ENCODE measurements around the gene LETMD1. TPM values are rescaled to one million over a fixed set of nuclear protein-coding genes. Genes with fewer than 3 reads are reported as not detected.

The LETMD1 gene
- total RNA-seq, 1 experiment from 2014 or later: 47.1 TPM

- H2AFZ ChIP-seq (ENCODE audit: low read length): peak within 1 kb of the TSS; percentile 80
- no peaks in the 10 kb centered on the region for H3K9me2 ChIP-seq (replicated peaks; ENCODE audit: low read length)
- peak within 1 kb of the TSS; percentile 82 for H3K9ac ChIP-seq (ENCODE audit: low read length)
- ChIA-PET CTCF (interaction anchor here (0.8 kb wide), 1 partner anchor 261 kb away, joined by 4 read pairs; no protein-coding TSS in a partner anchor), POLR2A (ENCODE audit: unreplicated experiment) (interaction anchor here (0.6 to 0.7 kb wide), 3 partner anchors 20 to 1240 kb away, joined by 3 to 4 read pairs (median 3); partner anchors contain the start of gene ATF1)
- ATAC-seq: peak; percentile 80
- H3K36me3 ChIP-seq (ENCODE audit: low read depth, low read length): no peaks in the 10 kb centered on the region
- BruUV-seq (replicated peaks): no TSS peak
- no peaks in the 10 kb centered on the region for H3F3A ChIP-seq (ENCODE audit: low read length, unreplicated experiment)
- H3K4me3 ChIP-seq (ENCODE audit: low read length): peak within 1 kb of the TSS; percentile 83
- peak; percentile 94 for DNase-seq
- peak within 1 kb of the TSS; percentile 95 for H3K4me2 ChIP-seq (ENCODE audit: low read length)
- H3K9me3 ChIP-seq (ENCODE audit: low read length): no peaks in the 10 kb centered on the region
- intact Hi-C loops (cut with micrococcal nuclease): loop anchor here (2.0 kb wide), 1 partner anchor 261 kb away; the partner anchor contains the start of gene ATF1
- H3K4me1 ChIP-seq (ENCODE audit: insufficient read depth, low read length): peaks cover 34% of the 10 kb centered on the region
- no peaks in the 10 kb centered on the region for H3K27me3 ChIP-seq (ENCODE audit: low read length)
- no peak for TF ChIP-seq EZH2 (IDR thresholded peaks at IDR 0.05; ENCODE audit: low read length, unreplicated experiment)
- TF ChIP-seq, protein P1, sequence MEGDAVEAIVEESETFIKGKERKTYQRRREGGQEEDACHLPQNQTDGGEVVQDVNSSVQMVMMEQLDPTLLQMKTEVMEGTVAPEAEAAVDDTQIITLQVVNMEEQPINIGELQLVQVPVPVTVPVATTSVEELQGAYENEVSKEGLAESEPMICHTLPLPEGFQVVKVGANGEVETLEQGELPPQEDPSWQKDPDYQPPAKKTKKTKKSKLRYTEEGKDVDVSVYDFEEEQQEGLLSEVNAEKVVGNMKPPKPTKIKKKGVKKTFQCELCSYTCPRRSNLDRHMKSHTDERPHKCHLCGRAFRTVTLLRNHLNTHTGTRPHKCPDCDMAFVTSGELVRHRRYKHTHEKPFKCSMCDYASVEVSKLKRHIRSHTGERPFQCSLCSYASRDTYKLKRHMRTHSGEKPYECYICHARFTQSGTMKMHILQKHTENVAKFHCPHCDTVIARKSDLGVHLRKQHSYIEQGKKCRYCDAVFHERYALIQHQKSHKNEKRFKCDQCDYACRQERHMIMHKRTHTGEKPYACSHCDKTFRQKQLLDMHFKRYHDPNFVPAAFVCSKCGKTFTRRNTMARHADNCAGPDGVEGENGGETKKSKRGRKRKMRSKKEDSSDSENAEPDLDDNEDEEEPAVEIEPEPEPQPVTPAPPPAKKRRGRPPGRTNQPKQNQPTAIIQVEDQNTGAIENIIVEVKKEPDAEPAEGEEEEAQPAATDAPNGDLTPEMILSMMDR (conservative IDR thresholded peaks at IDR 0.05; ENCODE audit: low read depth, low read length): no peak
- TF ChIP-seq EZH2phosphoT487 (IDR thresholded peaks at IDR 0.05; ENCODE audit: borderline replicate concordance, low read length): no peak
- H3K27ac ChIP-seq (ENCODE audit: low read length): peak within 1 kb of the TSS; percentile 82
- peaks cover 48% of the 10 kb centered on the region for H3K79me2 ChIP-seq (ENCODE audit: low read length)
- no peaks in the 10 kb centered on the region for H4K20me1 ChIP-seq (ENCODE audit: low read length)
Measured at GRCh38 chr12:51025836-51026638, 22.1 kb upstream of the LETMD1 start, which contains the start of gene SLC11A2. Gene SLC11A2, minus strand, starts transcription at chr12:51026384. Its CDS starts 15,656 bp downstream, at chr12:51010728.

- CTCF ChIA-PET: interaction anchor here (1.0 to 1.7 kb wide), 5 partner anchors 32 to 262 kb away, joined by 4 to 9 read pairs (median 5); no protein-coding TSS in a partner anchor
- H3K9me3 ChIP-seq (ENCODE audit: low read length): no peaks in the 10 kb centered on the region
- H3K9ac ChIP-seq (ENCODE audit: low read length): no peak overlapping the region
- H3K4me1 ChIP-seq (ENCODE audit: insufficient read depth, low read length): peaks cover 34% of the 10 kb centered on the region
- no peaks in the 10 kb centered on the region for H3K9me2 ChIP-seq (replicated peaks; ENCODE audit: low read length)
- intact Hi-C loops (cut with micrococcal nuclease): no loop called here
- no peaks in the 10 kb centered on the region for H3K36me3 ChIP-seq (ENCODE audit: low read depth, low read length)
- H3K27me3 ChIP-seq (ENCODE audit: low read length): no peaks in the 10 kb centered on the region
- H3K4me2 ChIP-seq (ENCODE audit: low read length): peak overlapping the region; percentile 53
- H4K20me1 ChIP-seq (ENCODE audit: low read length): no peaks in the 10 kb centered on the region
- peak overlapping the region; percentile 13; the same call in 1 of the 2 replicates for H3K4me3 ChIP-seq (ENCODE audit: low read length)
- BruUV-seq (replicated peaks): no TSS peak
- H3F3A ChIP-seq (ENCODE audit: low read length, unreplicated experiment): no peaks in the 10 kb centered on the region
- TF ChIP-seq, protein P1 (conservative IDR thresholded peaks at IDR 0.05; ENCODE audit: low read depth, low read length): no peak
- TF ChIP-seq EZH2phosphoT487 (IDR thresholded peaks at IDR 0.05; ENCODE audit: borderline replicate concordance, low read length): no peak
- no peak for TF ChIP-seq EZH2 (IDR thresholded peaks at IDR 0.05; ENCODE audit: low read length, unreplicated experiment)
- ATAC-seq (no peak), DNase-seq (no peak)
- peaks cover 34% of the 10 kb centered on the region for H3K79me2 ChIP-seq (ENCODE audit: low read length)
- POLR2A ChIA-PET (ENCODE audit: unreplicated experiment): no interaction called here
- no peak overlapping the region for H3K27ac ChIP-seq (ENCODE audit: low read length)
- peak overlapping the region; percentile 66; the same call in 1 of the 2 replicates for H2AFZ ChIP-seq (ENCODE audit: low read length)
Measured at GRCh38 chr12:51027342-51027835, 20.7 kb upstream of the LETMD1 start.

Data from PC-3 (cell line).